ENCODE results near the gene GTPBP8. TPM values are rescaled to one million over a fixed set of nuclear protein-coding genes. Genes with fewer than 3 reads are reported as not detected.

The GTPBP8 gene
- polyA plus RNA-seq, 1 donor from 2014 or later, result 32.4 TPM

DNA sequence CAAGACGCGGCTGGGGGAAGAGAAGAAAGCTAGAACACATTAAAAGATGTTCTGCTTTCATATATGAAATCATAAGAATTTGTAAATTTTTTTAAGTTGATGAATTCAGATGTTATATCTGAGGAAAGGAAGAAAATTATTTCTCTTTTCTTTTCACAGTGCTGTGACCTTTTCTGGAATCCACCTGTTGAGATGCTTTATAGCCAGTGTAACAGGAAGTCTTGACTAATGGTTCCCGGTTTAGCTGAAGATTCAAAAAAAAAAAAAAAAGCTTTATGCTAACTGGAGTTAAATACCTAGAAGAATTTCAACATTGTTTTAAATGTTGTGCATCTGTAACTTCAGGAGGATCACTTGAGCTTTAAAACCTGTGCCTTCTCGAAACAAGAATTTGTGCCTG, 9.9 kb downstream of the GTPBP8 start:
- no peaks in the 10 kb centered on the region for H3K27me3 ChIP-seq (ENCODE audit: insufficient read depth, low read depth, low read length)
- H3K4me2 ChIP-seq (ENCODE audit: low read length), result no peak overlapping the region
- H4K20me1 ChIP-seq (ENCODE audit: insufficient read depth), result no peaks in the 10 kb centered on the region
- H3K36me3 ChIP-seq (ENCODE audit: insufficient read depth, low read length), result peaks cover 8% of the 10 kb centered on the region
- H3K9me3 ChIP-seq (ENCODE audit: low read length), result no peaks in the 10 kb centered on the region
- no peak overlapping the region for H3K9ac ChIP-seq (ENCODE audit: low read length)
- no peak overlapping the region for H3K27ac ChIP-seq (ENCODE audit: low read length)
- no peak overlapping the region for H3K4me3 ChIP-seq (ENCODE audit: low read length)
- H3K9me2 ChIP-seq (ENCODE audit: insufficient read depth, low read length), result no peaks in the 10 kb centered on the region
- H3F3A ChIP-seq (ENCODE audit: insufficient read depth, low read length, poor library complexity, severe bottlenecking), result no peaks in the 10 kb centered on the region
- TF ChIP-seq EP300 (conservative IDR thresholded peaks at IDR 0.05; ENCODE audit: poor library complexity, severe bottlenecking) (no peak), TAF1 (IDR thresholded peaks at IDR 0.05; ENCODE audit: low read depth) (no peak), POLR2AphosphoS5 (IDR thresholded peaks at IDR 0.05) (no peak), SMC3 (conservative IDR thresholded peaks at IDR 0.05; ENCODE audit: poor library complexity) (no peak), RAD21 (conservative IDR thresholded peaks at IDR 0.05) (no peak), EZH2 (IDR thresholded peaks at IDR 0.05; ENCODE audit: borderline replicate concordance, insufficient read depth, low read length, poor library complexity, severe bottlenecking) (no peak), MXI1 (conservative IDR thresholded peaks at IDR 0.05; ENCODE audit: poor library complexity, severe bottlenecking) (no peak)
- TF ChIP-seq, protein P1, sequence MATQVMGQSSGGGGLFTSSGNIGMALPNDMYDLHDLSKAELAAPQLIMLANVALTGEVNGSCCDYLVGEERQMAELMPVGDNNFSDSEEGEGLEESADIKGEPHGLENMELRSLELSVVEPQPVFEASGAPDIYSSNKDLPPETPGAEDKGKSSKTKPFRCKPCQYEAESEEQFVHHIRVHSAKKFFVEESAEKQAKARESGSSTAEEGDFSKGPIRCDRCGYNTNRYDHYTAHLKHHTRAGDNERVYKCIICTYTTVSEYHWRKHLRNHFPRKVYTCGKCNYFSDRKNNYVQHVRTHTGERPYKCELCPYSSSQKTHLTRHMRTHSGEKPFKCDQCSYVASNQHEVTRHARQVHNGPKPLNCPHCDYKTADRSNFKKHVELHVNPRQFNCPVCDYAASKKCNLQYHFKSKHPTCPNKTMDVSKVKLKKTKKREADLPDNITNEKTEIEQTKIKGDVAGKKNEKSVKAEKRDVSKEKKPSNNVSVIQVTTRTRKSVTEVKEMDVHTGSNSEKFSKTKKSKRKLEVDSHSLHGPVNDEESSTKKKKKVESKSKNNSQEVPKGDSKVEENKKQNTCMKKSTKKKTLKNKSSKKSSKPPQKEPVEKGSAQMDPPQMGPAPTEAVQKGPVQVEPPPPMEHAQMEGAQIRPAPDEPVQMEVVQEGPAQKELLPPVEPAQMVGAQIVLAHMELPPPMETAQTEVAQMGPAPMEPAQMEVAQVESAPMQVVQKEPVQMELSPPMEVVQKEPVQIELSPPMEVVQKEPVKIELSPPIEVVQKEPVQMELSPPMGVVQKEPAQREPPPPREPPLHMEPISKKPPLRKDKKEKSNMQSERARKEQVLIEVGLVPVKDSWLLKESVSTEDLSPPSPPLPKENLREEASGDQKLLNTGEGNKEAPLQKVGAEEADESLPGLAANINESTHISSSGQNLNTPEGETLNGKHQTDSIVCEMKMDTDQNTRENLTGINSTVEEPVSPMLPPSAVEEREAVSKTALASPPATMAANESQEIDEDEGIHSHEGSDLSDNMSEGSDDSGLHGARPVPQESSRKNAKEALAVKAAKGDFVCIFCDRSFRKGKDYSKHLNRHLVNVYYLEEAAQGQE (IDR thresholded peaks at IDR 0.05; ENCODE audit: borderline replicate concordance), result no peak
- TF ChIP-seq, protein P2, sequence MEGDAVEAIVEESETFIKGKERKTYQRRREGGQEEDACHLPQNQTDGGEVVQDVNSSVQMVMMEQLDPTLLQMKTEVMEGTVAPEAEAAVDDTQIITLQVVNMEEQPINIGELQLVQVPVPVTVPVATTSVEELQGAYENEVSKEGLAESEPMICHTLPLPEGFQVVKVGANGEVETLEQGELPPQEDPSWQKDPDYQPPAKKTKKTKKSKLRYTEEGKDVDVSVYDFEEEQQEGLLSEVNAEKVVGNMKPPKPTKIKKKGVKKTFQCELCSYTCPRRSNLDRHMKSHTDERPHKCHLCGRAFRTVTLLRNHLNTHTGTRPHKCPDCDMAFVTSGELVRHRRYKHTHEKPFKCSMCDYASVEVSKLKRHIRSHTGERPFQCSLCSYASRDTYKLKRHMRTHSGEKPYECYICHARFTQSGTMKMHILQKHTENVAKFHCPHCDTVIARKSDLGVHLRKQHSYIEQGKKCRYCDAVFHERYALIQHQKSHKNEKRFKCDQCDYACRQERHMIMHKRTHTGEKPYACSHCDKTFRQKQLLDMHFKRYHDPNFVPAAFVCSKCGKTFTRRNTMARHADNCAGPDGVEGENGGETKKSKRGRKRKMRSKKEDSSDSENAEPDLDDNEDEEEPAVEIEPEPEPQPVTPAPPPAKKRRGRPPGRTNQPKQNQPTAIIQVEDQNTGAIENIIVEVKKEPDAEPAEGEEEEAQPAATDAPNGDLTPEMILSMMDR (IDR thresholded peaks at IDR 0.05; ENCODE audit: poor library complexity, severe bottlenecking), result no peak
- H2AFZ ChIP-seq (ENCODE audit: low read depth, low read length), result no peak overlapping the region
- no peaks in the 10 kb centered on the region for H3K79me2 ChIP-seq (replicated peaks; ENCODE audit: insufficient read depth, low read length)

DNA sequence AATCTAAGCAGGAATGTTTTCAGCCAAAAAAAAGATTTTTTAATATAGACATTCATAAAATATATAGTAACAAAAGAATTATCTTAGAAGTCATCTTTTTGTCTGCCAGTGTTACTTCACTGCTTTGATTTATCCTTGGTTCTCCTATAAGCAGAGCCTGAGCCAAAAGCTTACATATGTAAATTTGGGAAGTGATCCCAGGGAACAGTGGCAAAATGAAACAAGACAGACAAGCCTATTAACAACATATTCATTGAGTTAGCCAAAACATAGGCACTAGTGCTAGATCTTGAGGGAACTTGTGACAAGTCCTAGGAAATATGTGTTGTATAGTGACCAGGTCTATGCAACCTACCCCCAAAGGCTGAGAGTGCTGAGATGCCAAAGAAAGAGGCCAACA, 11.3 kb downstream of the GTPBP8 start:
- Histone ChIP-seq H3K9ac (ENCODE audit: low read length) (no peak overlapping the region), H3K36me3 (ENCODE audit: insufficient read depth, low read length) (peaks cover 8% of the 10 kb centered on the region)

More for the DNA sequence above, 11.3 kb downstream of the GTPBP8 start:
- Histone ChIP-seq H3K27me3 (ENCODE audit: insufficient read depth, low read depth, low read length) (no peaks in the 10 kb centered on the region), H3K4me2 (ENCODE audit: low read length) (no peak overlapping the region), H4K20me1 (ENCODE audit: insufficient read depth) (no peaks in the 10 kb centered on the region), H2AFZ (ENCODE audit: low read depth, low read length) (no peak overlapping the region), H3K9me2 (ENCODE audit: insufficient read depth, low read length) (no peaks in the 10 kb centered on the region), H3F3A (ENCODE audit: insufficient read depth, low read length, poor library complexity, severe bottlenecking) (no peaks in the 10 kb centered on the region), H3K27ac (ENCODE audit: low read length) (no peak overlapping the region), H3K79me2 (replicated peaks; ENCODE audit: insufficient read depth, low read length) (no peaks in the 10 kb centered on the region), H3K4me3 (ENCODE audit: low read length) (no peak overlapping the region), H3K9me3 (ENCODE audit: low read length) (no peaks in the 10 kb centered on the region)
- no peak for TF ChIP-seq POLR2AphosphoS5 (IDR thresholded peaks at IDR 0.05)
- no peak for TF ChIP-seq MXI1 (conservative IDR thresholded peaks at IDR 0.05; ENCODE audit: poor library complexity, severe bottlenecking)
- TF ChIP-seq SMC3 (conservative IDR thresholded peaks at IDR 0.05; ENCODE audit: poor library complexity), result no peak
- TF ChIP-seq TAF1 (IDR thresholded peaks at IDR 0.05; ENCODE audit: low read depth), result no peak
- TF ChIP-seq, protein P2 (IDR thresholded peaks at IDR 0.05; ENCODE audit: poor library complexity, severe bottlenecking), result no peak
- TF ChIP-seq EP300 (conservative IDR thresholded peaks at IDR 0.05; ENCODE audit: poor library complexity, severe bottlenecking), result no peak
- TF ChIP-seq EZH2 (IDR thresholded peaks at IDR 0.05; ENCODE audit: borderline replicate concordance, insufficient read depth, low read length, poor library complexity, severe bottlenecking), result no peak
- TF ChIP-seq RAD21 (conservative IDR thresholded peaks at IDR 0.05), result no peak
- TF ChIP-seq, protein P1 (IDR thresholded peaks at IDR 0.05; ENCODE audit: borderline replicate concordance), result no peak

Data from neural cell (in vitro differentiated cells).